ENCODE measurements around the gene FOXB1.

Gene FOXB1

DNA sequence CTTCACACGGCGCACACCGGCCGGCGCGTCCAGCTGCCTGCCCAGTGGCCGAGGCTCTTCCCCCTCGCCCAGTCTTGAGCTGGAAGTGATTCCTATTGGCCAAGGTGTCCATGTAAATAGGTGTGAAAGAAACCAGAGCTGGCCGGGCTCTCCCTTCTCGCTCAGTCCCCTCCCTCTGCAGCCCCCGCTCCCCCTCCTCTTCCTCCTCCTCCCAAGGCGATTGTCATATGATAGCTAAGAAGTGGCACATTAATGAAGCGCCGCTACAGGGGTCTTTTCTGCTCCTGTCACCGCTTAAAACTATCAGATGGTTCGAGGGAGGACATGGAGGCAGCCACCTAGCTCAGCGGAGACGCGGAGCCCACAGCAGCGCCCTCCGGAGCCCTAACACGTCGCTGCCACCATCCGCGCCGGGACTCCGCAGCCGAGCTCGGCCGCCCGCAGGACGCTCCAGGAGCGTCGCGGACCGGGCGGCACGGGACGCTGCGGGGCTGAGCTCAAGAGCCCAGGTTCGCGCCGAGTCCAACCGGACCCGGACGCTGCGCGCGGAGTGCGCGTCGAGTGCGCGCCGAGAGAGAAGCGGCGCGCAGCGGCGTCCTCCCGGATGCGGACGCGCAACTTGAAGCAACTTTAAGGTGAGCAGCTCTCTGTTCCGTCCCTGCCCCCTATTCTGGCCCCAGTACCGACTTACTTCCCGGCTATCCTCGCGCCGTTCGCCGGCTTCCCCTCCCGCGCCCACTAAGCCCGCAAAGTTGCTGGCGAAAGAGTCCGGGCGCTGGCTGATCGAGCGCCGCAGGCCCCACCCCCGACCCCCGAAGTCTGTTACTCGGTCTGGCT is at the start of gene FOXB1:
FOXB1 (plus strand) TSS at position 303 of the 837 bp plus-strand sequence. CDS start 653 bp downstream, outside the sequence.
- no peak for DNase-seq (ENCODE audit: low read depth)

DNA sequence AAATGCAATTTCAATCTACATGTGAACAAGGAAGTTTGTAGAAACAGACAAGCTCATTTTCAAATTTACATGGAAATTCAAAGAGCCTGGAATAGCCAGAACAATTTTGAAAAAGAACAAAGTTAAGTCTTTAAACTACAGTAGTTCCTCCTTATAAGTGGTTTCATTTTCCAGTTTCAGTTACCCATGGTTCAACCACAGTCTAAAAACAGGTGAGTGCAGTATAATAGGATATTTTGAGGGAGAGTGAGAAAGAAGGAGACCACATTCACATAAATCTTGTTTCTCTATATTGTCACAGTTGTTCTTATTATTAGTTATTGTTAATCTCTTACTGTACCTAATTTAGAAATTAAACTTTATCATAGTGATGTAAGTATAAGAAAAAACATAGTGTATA is 45.8 kb upstream of the FOXB1 start:
- no peak for DNase-seq (ENCODE audit: low read depth)

DNA sequence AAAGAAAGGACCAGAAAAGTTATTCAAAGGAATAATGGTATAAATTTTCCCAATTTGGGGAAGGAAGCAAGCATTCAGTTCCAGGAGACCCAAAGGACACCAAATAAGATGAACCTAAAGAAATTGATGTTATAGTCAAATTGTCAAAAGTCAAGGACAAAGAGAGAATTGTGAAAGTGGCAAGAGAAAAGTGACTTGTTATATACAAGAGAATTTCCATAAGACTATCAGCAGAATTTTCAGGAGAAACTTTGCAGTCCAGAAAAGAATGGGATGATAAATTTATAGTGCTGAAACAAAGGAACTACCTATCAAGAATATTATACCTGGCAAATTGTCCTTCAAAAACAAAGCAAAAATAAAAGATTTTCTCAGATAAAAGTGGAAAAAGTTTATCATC is 43.8 kb upstream of the FOXB1 start:
- DNase-seq (ENCODE audit: low read depth), result no peak

DNA sequence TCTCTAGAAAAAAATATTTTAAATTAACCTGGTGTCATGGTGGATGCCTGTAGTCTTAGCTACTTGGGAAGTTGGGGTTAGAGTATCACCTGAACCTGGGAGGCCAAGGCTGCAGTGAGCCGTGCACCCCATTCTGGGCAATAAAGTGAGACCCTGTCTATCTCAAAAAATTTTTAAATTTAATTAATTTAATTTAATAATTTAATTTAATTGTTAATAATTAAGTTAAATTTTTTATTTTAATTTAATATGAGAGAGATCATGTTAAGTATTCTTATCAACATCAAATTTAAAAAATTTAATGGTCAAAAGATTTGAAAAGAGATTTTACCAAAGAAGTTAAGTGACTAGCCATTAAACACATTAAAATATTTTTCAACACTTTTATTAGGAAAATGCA is 40.8 kb upstream of the FOXB1 start:
- no peak for DNase-seq (ENCODE audit: low read depth)

DNA sequence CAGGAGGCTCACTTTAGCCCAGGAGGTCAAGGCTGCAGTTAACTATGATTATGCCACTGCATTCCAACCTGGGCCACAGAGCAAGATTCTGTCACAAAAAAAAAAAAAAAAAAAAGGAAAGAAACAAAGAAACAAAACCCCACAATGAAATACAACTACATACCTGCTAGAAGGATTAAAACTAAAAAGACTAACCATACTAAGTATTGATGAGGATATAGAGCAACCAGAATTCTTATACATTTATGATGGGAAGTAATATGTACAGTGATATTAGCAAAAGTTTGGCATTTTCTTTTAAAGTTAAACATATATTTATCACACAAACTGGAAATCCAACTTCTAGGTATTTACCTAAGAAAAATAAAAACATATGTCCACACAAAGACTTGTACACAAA is 40.2 kb upstream of the FOXB1 start:
- no peak for DNase-seq (ENCODE audit: low read depth)

DNA sequence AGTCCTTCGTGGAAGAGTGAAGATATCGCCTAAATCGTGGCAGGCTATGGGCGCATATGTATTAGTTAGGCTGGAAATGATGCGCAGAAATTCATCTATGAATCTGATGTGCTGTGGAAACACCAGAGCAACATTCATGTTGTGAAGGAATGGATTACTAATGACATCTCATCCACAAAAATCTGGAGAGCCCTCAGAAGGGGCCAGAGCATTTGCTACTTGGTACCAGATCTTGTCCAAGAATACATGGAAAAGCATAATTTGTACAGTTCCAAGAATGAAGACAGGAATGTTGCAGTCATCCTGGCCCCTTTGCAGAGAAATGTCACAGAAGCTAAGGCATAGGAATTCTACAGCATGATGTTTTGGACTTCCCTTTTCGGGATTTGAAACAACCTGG is 38.4 kb upstream of the FOXB1 start:
- DNase-seq (ENCODE audit: low read depth), result no peak

DNA sequence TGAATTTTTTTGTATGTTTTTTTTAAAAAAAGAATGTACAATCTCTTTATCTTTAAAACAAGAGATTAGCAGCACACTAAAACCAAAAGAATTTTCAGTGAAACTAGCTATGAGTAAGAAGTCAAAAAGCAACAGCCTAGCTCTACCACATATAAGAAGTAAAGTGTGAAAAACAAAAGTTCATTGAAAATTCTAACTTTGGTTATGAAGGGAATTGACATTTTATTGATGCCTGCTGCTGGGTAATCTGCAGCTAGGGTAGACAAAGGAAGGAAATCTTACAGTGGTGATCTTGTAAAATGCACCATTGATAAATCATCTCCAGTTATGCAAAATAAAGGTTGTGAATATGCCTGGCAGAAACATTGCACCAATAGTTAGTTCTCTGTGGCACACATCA is 37.8 kb upstream of the FOXB1 start:
- DNase-seq (ENCODE audit: low read depth), result no peak

DNA sequence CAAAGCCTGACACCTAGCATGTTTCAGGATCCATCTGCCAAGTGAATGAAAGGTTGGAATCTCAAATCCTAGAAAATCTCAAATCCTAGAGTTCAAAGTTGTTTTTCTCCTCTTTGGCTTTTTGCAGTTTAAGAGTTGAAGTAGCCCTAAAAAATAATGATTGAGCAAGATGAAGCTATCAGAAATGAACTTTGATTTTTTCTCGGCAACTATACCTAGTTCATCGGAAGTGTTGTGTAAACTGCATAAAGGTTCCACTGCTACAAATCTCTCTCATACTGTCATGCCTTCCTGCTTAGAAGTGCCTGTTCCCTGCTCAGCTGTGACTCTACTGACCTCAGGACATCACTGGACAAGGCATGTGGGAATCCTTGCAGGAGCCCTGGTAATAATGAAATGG is 35.8 kb upstream of the FOXB1 start:
- no peak for DNase-seq (ENCODE audit: low read depth)

DNA sequence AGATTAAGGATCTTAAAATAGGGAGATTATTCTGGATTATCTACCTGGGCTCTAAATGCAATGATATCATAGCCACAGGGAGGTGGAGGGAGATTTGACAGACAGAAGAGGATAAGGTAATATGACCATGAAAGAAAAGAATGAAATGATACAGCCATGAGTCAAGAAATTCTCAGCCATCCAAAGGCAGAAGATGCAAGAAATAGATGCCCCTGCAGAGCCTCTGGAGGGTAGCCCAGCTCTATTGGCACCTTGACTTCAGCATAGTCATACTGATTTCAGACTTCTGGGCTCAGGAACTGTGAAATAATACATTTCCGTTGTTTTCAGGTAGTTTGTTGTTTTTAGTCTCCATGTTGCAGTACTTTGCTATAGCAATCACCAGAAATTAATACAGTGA is 31.9 kb upstream of the FOXB1 start:
- DNase-seq (ENCODE audit: low read depth), result no peak

DNA sequence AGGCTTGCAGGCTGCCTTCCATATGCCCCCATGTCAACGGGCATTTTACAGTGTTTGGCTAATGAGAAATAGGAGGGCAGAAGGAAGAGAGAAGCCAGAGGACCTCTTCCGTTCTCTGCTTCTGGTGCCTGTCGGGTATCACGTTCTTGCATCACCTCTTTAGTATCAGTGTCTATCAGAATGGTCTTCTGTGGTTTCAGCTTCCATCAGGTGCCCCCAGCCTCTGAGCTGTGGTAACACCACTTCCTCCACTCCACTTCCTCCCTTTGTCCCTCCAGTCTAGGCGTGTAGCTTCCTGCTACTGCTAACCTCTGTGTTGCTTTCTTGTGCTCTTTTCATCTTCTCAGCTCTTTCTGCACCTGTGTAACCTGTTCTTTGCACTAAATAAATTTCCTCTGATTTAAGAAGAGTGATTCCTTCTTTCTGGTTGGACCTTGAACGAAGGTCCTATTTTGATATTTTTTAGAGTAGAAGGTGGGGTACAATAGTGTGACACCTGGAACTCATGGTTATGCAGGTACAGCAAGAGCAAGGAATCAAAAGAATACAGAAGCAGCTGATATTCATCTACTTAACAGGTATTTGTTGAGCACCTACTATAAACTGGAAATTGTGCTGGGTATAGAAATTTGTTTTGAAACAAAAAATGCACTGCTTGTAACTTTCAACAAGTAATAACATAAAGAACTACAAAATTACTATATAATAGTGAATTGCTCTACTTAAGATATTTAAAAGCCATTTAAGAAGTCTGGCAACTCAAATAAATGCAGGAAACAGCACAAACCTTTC is 27.4 kb upstream of the FOXB1 start:
- no peak for DNase-seq (ENCODE audit: low read depth)

DNA sequence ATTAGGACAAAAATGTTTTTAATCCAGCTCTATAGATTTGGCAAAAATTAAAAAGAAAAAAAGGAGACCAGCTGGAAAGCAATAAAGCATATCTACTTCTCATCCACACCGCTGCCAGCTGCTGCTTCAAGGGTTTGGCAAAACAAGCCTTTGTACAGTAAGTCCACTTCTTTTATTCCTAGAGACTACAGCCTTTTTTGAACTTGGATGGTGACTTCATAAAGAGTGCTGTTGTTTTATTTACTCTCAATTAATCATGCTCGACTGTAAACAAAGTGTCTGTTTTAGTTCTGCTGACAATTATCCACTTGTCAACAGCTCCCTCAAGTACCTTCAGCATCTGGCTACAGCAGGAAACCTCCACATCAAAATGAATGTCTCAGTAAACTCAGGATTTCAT is 12.3 kb upstream of the FOXB1 start:
- DNase-seq (ENCODE audit: low read depth), result no peak

DNA sequence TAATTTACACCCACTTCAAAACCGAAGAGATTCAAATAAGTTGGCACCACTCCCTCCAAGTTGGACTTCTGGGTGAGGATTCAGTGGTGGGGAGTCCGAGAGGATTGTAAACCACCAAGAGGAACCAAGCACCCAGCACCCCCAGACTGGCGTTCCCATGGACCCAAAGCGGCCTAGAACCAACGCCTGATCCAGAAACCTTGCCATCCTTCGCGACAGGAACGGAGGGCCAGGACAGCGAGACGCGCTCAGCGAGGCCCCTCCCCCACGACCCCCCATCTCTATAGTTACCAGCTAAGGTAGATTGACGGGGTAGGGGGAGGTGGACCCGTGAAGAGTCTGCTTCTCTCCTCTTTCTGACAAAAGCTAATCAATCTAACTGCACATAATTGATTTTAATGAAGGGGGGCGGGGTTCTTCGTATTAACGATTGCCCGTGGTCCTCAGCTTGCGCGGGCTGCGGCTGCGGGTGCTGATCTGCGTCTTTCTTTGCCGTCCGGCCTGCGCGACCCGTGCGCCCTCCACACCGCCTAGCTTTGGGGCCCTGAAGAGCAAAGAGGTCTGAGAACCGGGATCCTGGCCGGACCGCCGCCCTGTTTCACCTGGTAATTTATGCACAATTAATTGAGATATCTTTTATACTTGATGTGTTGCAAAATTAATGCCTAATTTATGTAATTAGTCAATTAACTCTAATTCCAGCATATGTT is 10.9 kb upstream of the FOXB1 start:
- DNase-seq (ENCODE audit: low read depth), result no peak

DNA sequence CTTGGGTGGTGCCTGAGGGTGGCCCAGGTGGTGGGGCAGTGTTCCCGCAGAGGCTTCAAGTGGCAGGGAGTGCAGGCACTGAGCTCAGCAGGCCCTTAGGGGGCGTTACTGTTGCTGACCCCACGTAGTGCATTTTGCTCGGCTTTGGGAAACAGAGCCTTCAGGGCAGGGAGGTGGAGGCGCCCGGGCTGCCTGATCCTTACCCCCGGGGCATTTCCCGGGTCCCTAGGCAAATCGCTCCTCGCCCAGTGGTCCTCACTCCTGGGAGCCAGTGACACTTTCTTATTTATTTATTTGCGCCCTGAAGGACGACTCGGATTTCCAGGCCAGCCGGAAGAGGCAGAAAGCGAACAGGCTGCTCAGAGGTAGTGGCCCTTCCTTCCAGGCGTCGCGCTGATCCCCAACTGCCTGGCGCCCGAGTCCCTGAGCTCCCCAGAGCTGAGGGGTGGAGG is 10.1 kb upstream of the FOXB1 start:
- DNase-seq (ENCODE audit: low read depth), result no peak

DNA sequence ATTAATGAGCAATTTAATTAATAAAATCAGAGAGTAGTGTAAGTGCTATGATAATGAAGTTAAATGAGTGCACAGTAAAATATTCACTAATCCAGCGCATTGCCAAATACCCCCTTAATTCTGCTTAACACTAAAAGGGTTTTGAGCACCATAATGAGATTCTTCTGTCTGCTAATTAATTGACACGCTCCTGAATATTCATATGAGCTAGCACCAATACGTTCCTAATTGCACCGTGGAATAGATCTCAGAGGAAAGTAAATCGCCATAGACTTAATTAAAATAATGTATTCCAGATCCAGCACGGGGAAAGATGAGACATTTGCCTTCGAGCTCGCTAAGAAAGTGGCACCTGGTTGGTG is 9.6 kb upstream of the FOXB1 start:
- DNase-seq (ENCODE audit: low read depth), result no peak

DNA sequence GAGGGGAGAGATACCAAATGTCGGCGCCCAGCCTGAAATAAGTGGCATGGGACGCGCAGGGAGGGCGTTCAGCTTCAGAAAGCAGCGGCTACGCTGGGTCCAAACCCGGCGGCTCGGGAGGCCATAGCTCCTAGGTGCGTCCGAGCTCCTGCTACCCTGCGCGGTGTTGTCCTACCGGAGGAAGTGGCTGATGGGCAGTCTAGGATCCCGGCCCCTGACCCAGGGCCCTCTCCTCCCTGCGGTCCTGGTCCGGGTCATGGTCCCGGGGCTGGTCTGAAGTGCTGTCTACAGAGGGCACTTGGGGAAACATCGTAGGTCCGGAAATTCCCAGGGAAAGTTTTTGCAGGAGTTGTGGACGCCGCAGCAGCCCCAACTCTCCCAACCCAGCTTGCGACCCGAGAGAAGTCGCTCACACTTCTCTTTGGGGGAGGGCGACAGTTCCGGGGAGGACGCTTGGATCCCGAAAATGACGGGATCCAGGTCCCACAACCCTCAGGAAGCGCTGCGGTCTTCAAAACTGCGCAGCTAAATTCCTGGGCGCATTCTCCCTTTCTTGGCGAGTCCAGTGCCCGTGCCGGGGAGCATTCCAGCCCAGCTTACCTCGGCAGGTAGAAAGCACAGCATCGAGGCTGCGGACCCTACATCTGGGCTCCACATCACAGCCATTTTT is 9.1 kb upstream of the FOXB1 start:
- no peak for DNase-seq (ENCODE audit: low read depth)

DNA sequence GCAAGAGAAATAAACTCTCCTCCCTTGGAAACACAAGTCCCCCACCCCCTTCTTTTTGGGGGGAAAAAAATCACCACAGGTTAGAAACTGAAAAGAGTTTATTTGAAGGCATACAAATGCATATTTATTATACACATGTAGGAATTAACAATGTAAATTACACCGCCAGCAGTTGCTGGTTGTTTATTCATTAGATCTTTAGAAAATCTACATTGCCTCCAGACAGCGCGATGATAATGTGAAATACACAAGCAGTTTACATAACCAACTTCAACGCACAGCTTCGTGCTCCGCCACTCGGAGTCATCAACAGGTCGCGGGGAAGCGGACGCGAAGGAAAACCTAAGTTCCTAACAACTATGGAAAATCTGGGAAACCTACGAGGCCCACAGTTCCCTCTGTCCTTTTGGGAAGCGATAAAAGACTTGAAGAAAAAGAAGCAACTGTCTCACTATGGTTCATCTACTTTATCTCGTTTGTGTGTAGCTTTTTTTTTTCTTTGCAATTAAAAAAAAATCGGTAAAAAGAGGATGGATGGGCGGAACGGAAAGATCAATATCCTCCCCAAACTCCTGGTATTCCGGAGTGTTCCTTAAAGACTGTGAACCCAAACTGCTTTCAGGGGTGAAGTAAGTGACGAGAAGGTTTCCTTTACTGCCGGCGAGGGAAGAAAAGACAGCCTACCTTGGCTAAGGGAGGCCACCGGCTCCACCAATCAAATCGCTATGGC is 8.4 kb upstream of the FOXB1 start:
- no peak for DNase-seq (ENCODE audit: low read depth)

DNA sequence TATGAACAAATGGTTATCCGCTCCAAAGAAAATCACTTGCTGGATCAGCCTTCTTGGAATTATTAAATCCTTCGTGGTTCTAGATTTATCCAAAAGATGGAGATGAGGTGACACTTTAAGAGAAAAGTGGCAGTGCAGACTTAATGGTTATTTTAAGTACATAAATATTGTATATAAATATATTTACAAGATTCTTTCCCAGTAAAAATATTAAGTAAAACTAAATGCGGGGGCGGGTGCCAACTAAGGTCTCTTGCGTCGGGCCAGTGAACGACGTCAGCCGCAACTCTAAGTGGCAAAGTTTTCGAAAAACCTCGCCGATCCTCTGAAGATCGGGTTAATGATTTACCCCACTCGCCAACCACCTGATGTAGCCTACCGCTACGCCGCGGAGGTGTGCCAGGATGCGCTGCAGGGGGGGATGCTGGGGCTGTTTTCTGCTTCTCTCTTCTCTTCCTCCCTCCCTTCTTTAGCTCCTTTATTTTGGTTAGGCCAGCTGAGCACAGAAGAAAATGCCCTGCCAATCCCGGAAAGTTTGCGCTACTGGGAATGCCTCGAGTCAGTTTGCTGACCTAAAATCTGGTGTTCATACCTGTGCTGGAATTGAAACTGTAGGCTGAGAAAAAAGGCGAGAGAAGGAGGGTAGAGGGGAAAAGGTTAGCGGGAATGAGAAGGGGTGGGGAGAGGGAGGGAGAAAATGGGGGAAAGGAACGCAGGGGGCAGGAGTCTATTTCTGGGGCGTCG is 7.6 kb upstream of the FOXB1 start:
- no peak for DNase-seq (ENCODE audit: low read depth)

DNA sequence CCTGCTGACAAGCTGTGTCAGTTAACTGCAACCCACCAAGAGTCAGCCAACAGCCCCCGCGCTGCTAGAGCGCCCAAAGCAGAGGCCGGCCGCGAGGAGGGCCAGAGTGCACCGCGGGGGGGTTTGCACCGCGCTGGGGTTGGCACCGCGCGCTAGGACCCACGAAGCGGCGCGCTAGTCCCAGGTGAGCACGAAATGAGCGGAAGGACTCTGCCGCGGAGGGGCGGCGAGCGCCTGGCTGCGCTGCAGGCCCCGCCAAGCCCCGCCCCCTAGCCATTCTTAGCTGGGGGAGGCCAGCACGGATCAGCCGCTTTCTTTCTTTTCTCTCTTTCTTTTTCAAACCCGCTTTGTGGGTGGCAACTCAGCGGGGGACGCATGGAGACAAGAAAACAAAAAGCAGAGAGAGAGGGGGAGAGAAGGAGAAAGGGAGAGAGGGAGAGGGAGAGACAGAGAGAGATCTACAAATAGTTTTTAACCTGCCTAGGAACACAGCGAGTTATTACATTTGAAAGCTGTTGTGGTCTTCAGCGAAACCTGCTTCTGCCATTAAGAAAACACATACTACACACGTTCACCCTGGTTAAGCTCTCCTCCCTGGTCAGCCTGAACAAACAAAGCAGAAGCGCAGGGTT is 6.9 kb upstream of the FOXB1 start:
- peak; percentile 54 for DNase-seq (ENCODE audit: low read depth)

DNA sequence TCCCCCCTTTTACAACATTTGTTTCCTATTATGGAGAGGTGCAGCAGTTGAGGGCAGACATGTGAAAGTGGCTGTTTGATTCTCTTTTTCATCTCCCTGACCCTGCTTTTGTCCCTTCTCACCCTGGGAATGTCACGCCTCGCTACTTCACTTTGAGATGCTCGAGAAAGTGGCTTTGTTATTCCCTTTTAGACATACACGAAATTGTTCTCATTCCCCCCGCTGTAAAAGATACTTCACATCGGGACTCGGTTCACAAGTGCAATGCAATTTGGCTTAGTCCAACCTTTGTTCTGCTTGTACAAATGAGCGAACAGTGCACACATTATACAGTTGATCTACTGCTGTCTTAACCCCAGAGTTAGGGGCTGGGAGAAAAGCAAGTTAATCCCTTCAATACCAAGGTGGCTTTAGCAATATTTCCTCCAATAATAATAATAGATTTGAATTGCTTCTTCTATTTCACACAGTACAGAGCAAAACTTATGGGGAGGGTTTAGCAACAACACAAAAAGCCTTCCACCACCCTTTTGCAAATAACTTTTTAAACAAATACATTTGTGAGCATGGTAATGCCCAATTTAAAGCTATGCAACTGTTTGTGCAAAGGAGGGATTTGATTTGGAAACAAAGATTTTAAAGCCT is 5.7 kb upstream of the FOXB1 start:
- DNase-seq (ENCODE audit: low read depth), result no peak

All from stimulated activated CD4-positive, alpha-beta T cell treated with anti-CD3 and anti-CD28 coated beads, Interleukin-2, amount 100 ng/mL, for 4 hours (primary cell).